GM12874 (cell line): ENCODE results near the gene REG1B.

Source experiments
- CTCF ChIP-seq: IDR thresholded peaks from 2 replicates; pipeline ENCODE4 v1.5.1; 2011; ENCODE audit warnings: low read depth, mild to moderate bottlenecking, control low read depth, low read length, moderate library complexity; ENCODE audit not compliant: insufficient read depth

The REG1B gene

GRCh38 chr2:79087785-79088364 is at the start of gene REG1B:
Gene REG1B, minus strand, starts transcription at chr2:79087993. Its CDS starts 381 bp downstream, at chr2:79087612.
- no peak for TF ChIP-seq CTCF

GRCh38 chr2:79131687-79132086 is 43.9 kb upstream of the REG1B start:
- no peak for TF ChIP-seq CTCF

GRCh38 chr2:79129804-79130203 is 42.0 kb upstream of the REG1B start:
- no peak for TF ChIP-seq CTCF

GRCh38 chr2:79129260-79129659 is 41.5 kb upstream of the REG1B start:
- no peak for TF ChIP-seq CTCF

- TF ChIP-seq CTCF, result no peak
These were observed 40.6 kb upstream of the REG1B start for GRCh38 chr2:79128406-79128805.

- no peak for TF ChIP-seq CTCF
These were observed 37.9 kb upstream of the REG1B start for GRCh38 chr2:79125721-79125985.

GRCh38 chr2:79124907-79125720 is 37.3 kb upstream of the REG1B start:
- TF ChIP-seq CTCF, result no peak
